IMR-90 (cell line): ENCODE measurements around the gene ALDH2. TPM values are rescaled to one million over a fixed set of nuclear protein-coding genes. Genes with fewer than 3 reads are reported as not detected.
A peak's percentile ranks its signal among the peaks of the same experiment; 100 is the strongest.

Experiments
- ATAC-seq: fragments of 200-7000 bp; cut with Tn5 transposase; 2 replicates; pipeline ENCODE4 v1.9.1; 2020; ENCODE audit warnings: low read depth, mild to moderate bottlenecking, moderate library complexity
- BruUV-seq: library from RNA; stranded (reverse); fragments of 400-500 nt; replicated peaks from 2 replicates; lab custom pipeline; 2021; lab: Mats Ljungman, UMichigan
- CTCF ChIA-PET: fragments of 300-600 bp; formaldehyde crosslinking; extraction: SDS; loops from one replicate; lab custom pipeline; 2021; ENCODE audit warnings: antibody characterized with exemption; lab: Yijun Ruan, JAX
- POLR2A ChIA-PET: fragments of 300-600 bp; sonication (Branson Sonifier 250); formaldehyde crosslinking; loops from one replicate; lab custom pipeline; 2022; ENCODE audit warnings: antibody characterized with exemption; ENCODE audit not compliant: unreplicated experiment; lab: Charles Lee
- DNase-seq: peaks from one replicate; pipeline ENCODE4 v3.0.0; 2013
- H2AFZ ChIP-seq: replicated peaks from 2 replicates; pipeline ENCODE3; 2013; ENCODE audit warnings: low read length, mild to moderate bottlenecking; ENCODE audit not compliant: poor library complexity
- H2AK5ac ChIP-seq: 2 replicates; pipeline ENCODE4 v1.6.1; 2013; ENCODE audit warnings: low read depth, low read length, inconsistent platforms
- H2AK9ac ChIP-seq: replicated peaks from 2 replicates; pipeline ENCODE3; 2013; ENCODE audit warnings: mild to moderate bottlenecking, low read depth, low read length, moderate library complexity; ENCODE audit not compliant: poor library complexity
- H2BK120ac ChIP-seq: 2 replicates; pipeline ENCODE4 v1.6.1; 2013; ENCODE audit warnings: low read depth, low read length, inconsistent platforms
- H2BK15ac ChIP-seq: 3 replicates; pipeline ENCODE4 v1.6.1; 2013; ENCODE audit warnings: low read depth, low read length, inconsistent platforms
- H2BK20ac ChIP-seq: 2 replicates; pipeline ENCODE4 v1.6.1; 2013; ENCODE audit warnings: low read depth, mild to moderate bottlenecking, inconsistent platforms, low read length, moderate library complexity
- H2BK5ac ChIP-seq: 2 replicates; pipeline ENCODE4 v1.6.1; 2013; ENCODE audit warnings: mild to moderate bottlenecking, low read depth, low read length, inconsistent platforms; ENCODE audit not compliant: poor library complexity, severe bottlenecking
- H3K14ac ChIP-seq: replicated peaks from 2 replicates; pipeline ENCODE4 v1.6.1; 2013; ENCODE audit warnings: low read depth, low read length, inconsistent platforms
- H3K18ac ChIP-seq: 2 replicates; pipeline ENCODE4 v1.6.1; 2013; ENCODE audit warnings: low read depth, low read length, control low read depth
- H3K23ac ChIP-seq: 2 replicates; pipeline ENCODE4 v1.6.1; 2013; ENCODE audit warnings: low read depth, low read length, inconsistent platforms
- H3K27ac ChIP-seq: 2 replicates; pipeline ENCODE4 v1.5.1; 2013; ENCODE audit warnings: mild to moderate bottlenecking, control low read depth, low read length; ENCODE audit not compliant: insufficient read depth
- H3K27me3 ChIP-seq: 2 replicates; pipeline ENCODE4 v1.6.1; 2013; ENCODE audit warnings: low read length; ENCODE audit not compliant: control insufficient read depth, insufficient read depth
- H3K36me3 ChIP-seq: 2 replicates; pipeline ENCODE4 v1.6.1; 2013; ENCODE audit warnings: low read length, mixed read lengths; ENCODE audit not compliant: control insufficient read depth, insufficient read depth
- H3K4ac ChIP-seq: 2 replicates; pipeline ENCODE4 v1.6.1; 2013; ENCODE audit warnings: low read depth, low read length, inconsistent platforms
- H3K4me1 ChIP-seq: 2 replicates; pipeline ENCODE4 v1.6.1; 2013; ENCODE audit warnings: low read length, mixed read lengths; ENCODE audit not compliant: control insufficient read depth, insufficient read depth
- H3K4me2 ChIP-seq: 2 replicates; pipeline ENCODE4 v1.6.1; 2013; ENCODE audit warnings: low read depth, mild to moderate bottlenecking, control low read depth, low read length, moderate library complexity
- H3K4me3 ChIP-seq: 2 replicates; pipeline ENCODE4 v1.5.1; 2013; ENCODE audit warnings: low read depth, mild to moderate bottlenecking, control low read depth, low read length, moderate library complexity; ENCODE audit not compliant: insufficient read depth
- H3K56ac ChIP-seq: 2 replicates; pipeline ENCODE4 v1.6.1; 2013; ENCODE audit warnings: low read length, inconsistent platforms; ENCODE audit not compliant: insufficient read depth; ENCODE audit errors: extremely low read depth
- H3K79me1 ChIP-seq, 2 experiments: 2 replicates each; pipeline ENCODE4 v1.6.1; 2013; ENCODE audit warnings: low read length in 2 of 2, inconsistent platforms in 1 of 2, low read depth in 1 of 2
- H3K9ac ChIP-seq: 2 replicates; pipeline ENCODE4 v1.6.1; 2013; ENCODE audit warnings: low read depth, low read length, control low read depth
- H3K9me1 ChIP-seq: 2 replicates; pipeline ENCODE4 v1.6.1; 2013; ENCODE audit warnings: low read length, inconsistent platforms; ENCODE audit not compliant: insufficient read depth
- H3K9me3 ChIP-seq: 2 replicates; pipeline ENCODE4 v1.6.1; 2013; ENCODE audit warnings: low read length; ENCODE audit not compliant: control insufficient read depth, insufficient read depth
- H4K20me1 ChIP-seq: 2 replicates; pipeline ENCODE4 v1.6.1; 2013; ENCODE audit warnings: low read length, inconsistent platforms; ENCODE audit not compliant: insufficient read depth
- H4K5ac ChIP-seq: 2 replicates; pipeline ENCODE4 v1.6.1; 2013; ENCODE audit warnings: mild to moderate bottlenecking, low read depth, low read length, control low read depth
- H4K8ac ChIP-seq, 2 experiments: 2 replicates each; pipeline ENCODE4 v1.6.1; 2013; ENCODE audit warnings: low read depth in 2 of 2, low read length in 2 of 2, control low read depth in 1 of 2, inconsistent platforms in 1 of 2
- H4K91ac ChIP-seq: 2 replicates; pipeline ENCODE4 v1.6.1; 2013; ENCODE audit warnings: low read depth, low read length, inconsistent platforms; ENCODE audit not compliant: insufficient read depth
- BHLHE40 ChIP-seq: fragments of 150-350 bp; IDR thresholded peaks from 2 replicates; pipeline ENCODE4 v1.6.1; 2016; ENCODE audit warnings: mild to moderate bottlenecking, low read depth, low read length
- CHD1 ChIP-seq: IDR thresholded peaks from 2 replicates; pipeline ENCODE4 v1.6.1; 2012; ENCODE audit warnings: low read depth, low read length, improper control_type of control experiment
- CTCF ChIP-seq: conservative IDR thresholded peaks from 2 replicates; pipeline ENCODE4 v1.5.1; 2012; ENCODE audit warnings: mild to moderate bottlenecking, low read depth, low read length, improper control_type of control experiment
- ELK1 ChIP-seq: fragments of 150-350 bp; IDR thresholded peaks from 2 replicates; pipeline ENCODE4 v1.6.1; 2016; ENCODE audit warnings: low read depth, mild to moderate bottlenecking, low read length, moderate library complexity, borderline replicate concordance
- MAFK ChIP-seq: IDR thresholded peaks from 2 replicates; pipeline ENCODE4 v1.6.1; 2012; ENCODE audit warnings: low read depth, low read length, improper control_type of control experiment
- MXI1 ChIP-seq: IDR thresholded peaks from 2 replicates; pipeline ENCODE4 v1.6.1; 2012; ENCODE audit warnings: low read depth, mild to moderate bottlenecking, low read length, moderate library complexity, borderline replicate concordance
- NFE2L2 ChIP-seq: fragments of 150-350 bp; IDR thresholded peaks from 2 replicates; pipeline ENCODE4 v1.6.1; 2016; ENCODE audit warnings: low read depth, mild to moderate bottlenecking, low read length
- RFX5 ChIP-seq: IDR thresholded peaks from 2 replicates; pipeline ENCODE4 v1.8.0; 2012; ENCODE audit warnings: low read depth, mild to moderate bottlenecking, low read length, moderate library complexity
- SMC3 ChIP-seq: fragments of 150-350 bp; IDR thresholded peaks from 2 replicates; pipeline ENCODE4 v1.6.1; 2016; ENCODE audit warnings: low read depth, mild to moderate bottlenecking, antibody characterized with exemption, low read length, moderate library complexity
- USF2 ChIP-seq: fragments of 150-350 bp; IDR thresholded peaks from 2 replicates; pipeline ENCODE4 v1.6.1; 2017; ENCODE audit warnings: mild to moderate bottlenecking, antibody characterized with exemption, low read length, low read depth
- WGBS, 2 experiments: methylation state at CpG; one replicate each; pipeline versions ENCODE4 v1.1.5 to v1.1.7; 2013; ENCODE audit warnings: missing lambda C conversion rate in 2 of 2; ENCODE audit not compliant: insufficient read length in 1 of 2; ENCODE audit errors: extremely low coverage in 2 of 2; 5-methylcytosine and 5-hydroxymethylcytosine counted together
- dilution Hi-C: fragments of 300-500 bp; cut with HindIII; formaldehyde crosslinking; loops from one replicate; pipeline ENCODE4 v1.14.3; 2018; ENCODE audit warnings: low sequenced_read_pairs; ENCODE audit not compliant: unreplicated experiment
- in situ Hi-C: fragments of 300-500 bp; cut with MboI; formaldehyde crosslinking; loops from 3 replicates; pipeline ENCODE4 v1.14.3; 2019; ENCODE audit warnings: low sequenced_read_pairs, inconsistent platforms, mixed read lengths
- intact Hi-C: fragments of 100-400 bp; cut with micrococcal nuclease; formaldehyde crosslinking; loops from 2 replicates; pipeline ENCODE4 v1.10.0; 2022
- polyA plus RNA-seq, 3 experiments: library from polyadenylated mRNA; depleted of rRNA; stranded (reverse); fragments of >200 nt; gene quantifications; 2 replicates each; pipeline ENCODE4 v1.2.3, GENCODE V29; 2012; ENCODE audit warnings: low replicate concordance in 1 of 3
- total RNA-seq: library from RNA; depleted of rRNA; stranded (reverse); fragments of >200 nt; gene quantifications from 2 replicates; pipeline ENCODE4 v1.2.3, GENCODE V29; 2012

ALDH2 gene
- total and polyA plus RNA-seq, 2 of the 4 experiments (the other 2 are of a cell fraction): 16.0 to 41.2 TPM

GRCh38 chr12:111777345-111778045 lies 10.8 kb downstream of the ALDH2 start:
- no TSS peak for BruUV-seq
- H2BK5ac ChIP-seq: no peak overlapping the region

More at GRCh38 chr12:111777345-111778045, 10.8 kb downstream of the ALDH2 start:
- in situ Hi-C loops (no loop called here), dilution Hi-C loops (no loop called here), intact Hi-C loops (no loop called here)
- Histone ChIP-seq H3K4ac (peak overlapping the region; percentile 20; the same call in 1 of the 2 replicates), H4K20me1 (peaks cover 35% of the 10 kb centered on the region; the same call in 1 of the 2 replicates), H3K18ac (peak overlapping the region; percentile 21; the same call in 1 of the 2 replicates), H3K4me3 (no peak overlapping the region), H4K5ac (no peak overlapping the region), H3K4me1 (peaks cover 26% of the 10 kb centered on the region), H3K9me1 (peaks cover 30% of the 10 kb centered on the region), H2BK120ac (no peak overlapping the region), H3K36me3 (peaks cover 34% of the 10 kb centered on the region), H3K23ac (no peak overlapping the region), H3K79me1 (peaks cover 13 to 54% of the 10 kb centered on the region in 2 experiments), H2BK20ac (peak overlapping the region; percentile 22; the same call in 1 of the 2 replicates), H2AFZ (no peak overlapping the region), H4K91ac (no peak overlapping the region), H3K14ac (no peak overlapping the region), H3K27ac (peak overlapping the region; percentile 6; the same call in 1 of the 2 replicates), H3K9me3 (peaks cover 3% of the 10 kb centered on the region; the same call in 1 of the 2 replicates), H3K9ac (no peak overlapping the region), H3K56ac (no peak overlapping the region), H2AK9ac (peak overlapping the region; percentile 30), H3K27me3 (no peaks in the 10 kb centered on the region), H2BK15ac (peak overlapping the region; percentile 10; the same call in 1 of the 3 replicates), H2AK5ac (peak overlapping the region; percentile 60; the same call in 1 of the 2 replicates), H3K4me2 (no peak overlapping the region), H4K8ac (no peak overlapping the region)
- ChIA-PET POLR2A (no interaction called here), CTCF (no interaction called here)
- WGBS, 2 experiments: 98% methylated on average over 6 of the region's 16 CpGs; no CpG with 5 or more reads in 1 of the 2 experiments
- TF ChIP-seq CTCF (no peak), CHD1 (no peak), ELK1 (no peak), RFX5 (no peak), MAFK (no peak), BHLHE40 (no peak), USF2 (no peak), SMC3 (no peak), NFE2L2 (no peak), MXI1 (no peak)
- ATAC-seq (no peak), DNase-seq (no peak)
